GM12872 (cell line): Measurements from ENCODE around the gene MGAT1.

Experiments used
- CTCF ChIP-seq: IDR thresholded peaks from 3 replicates; pipeline ENCODE4 v1.5.1; 2011; ENCODE audit warnings: low read depth, mild to moderate bottlenecking, low read length, moderate library complexity; ENCODE audit not compliant: insufficient read depth

The MGAT1 gene

GRCh38 chr5:180818677-180819341 is 16.2 kb upstream of the MGAT1 start:
- TF ChIP-seq CTCF = no peak

DNA sequence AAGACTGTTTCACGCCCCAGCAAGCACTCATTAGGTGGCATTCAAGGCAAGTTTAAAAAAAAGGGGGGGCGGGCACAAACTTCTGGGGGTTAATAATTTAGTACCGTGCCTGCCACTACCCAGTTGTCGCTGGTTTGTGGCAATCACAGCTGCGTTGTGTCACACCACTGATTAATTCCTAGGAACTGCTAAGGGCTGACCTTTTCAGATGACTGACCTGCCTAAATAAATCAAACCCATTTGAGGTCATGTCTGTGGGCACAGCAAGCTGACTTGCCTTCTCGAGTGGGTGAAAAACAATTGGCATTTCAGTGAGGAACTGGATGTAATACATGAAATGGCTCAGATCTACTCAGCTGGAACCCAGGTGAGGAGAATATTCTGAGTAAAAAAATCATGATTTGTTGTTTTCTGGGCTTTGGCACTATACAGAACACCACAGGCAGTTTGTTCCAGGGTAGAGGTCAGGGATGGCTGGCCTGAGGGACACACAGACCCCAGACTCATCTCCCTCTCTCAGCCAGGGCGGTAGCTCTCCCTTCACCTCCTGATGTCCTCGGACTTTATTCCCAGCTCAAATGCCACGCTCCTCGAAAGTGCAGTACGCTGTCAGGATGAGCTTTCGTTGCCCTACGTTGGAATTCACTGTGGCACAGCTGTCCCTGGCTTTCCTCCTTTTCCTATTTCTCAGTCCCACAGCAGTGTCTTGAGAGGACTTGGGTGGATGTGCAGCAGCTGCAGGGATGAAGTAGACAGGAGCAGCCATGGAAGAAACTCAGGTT is 15.5 kb upstream of the MGAT1 start:
- TF ChIP-seq CTCF = no peak

GRCh38 chr5:180816608-180817534 is 14.3 kb upstream of the MGAT1 start:
- no peak for TF ChIP-seq CTCF

DNA sequence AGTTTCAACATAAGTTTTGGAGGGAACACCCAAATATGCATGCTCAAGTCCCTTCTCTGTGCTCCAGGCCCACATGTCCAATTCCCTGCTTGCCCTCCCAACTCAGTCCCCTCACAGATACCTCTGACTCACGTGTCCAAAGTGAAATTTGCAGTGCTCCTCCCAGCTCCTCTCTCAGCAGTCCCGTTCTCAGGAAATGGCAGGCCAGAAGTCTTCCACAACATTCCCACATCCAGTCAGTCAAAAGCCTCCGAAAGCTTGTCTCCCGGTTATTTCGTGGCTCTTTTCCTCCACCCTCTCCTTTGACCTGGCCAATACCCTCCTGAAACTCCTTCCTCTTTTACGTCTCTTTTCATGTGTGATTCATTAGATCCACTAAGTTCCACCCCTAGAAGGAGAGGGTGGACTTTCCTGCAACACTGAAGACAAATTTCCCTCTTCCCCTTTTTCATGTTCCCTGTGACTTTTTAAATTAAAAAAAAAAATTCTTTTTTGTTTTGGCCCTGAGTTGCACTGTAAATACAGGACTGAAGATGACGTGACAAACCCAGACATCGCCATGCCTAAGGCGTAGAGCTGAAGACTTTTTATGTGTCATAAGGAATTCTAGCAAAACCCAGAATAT is 12.8 kb upstream of the MGAT1 start:
- TF ChIP-seq CTCF = no peak

DNA sequence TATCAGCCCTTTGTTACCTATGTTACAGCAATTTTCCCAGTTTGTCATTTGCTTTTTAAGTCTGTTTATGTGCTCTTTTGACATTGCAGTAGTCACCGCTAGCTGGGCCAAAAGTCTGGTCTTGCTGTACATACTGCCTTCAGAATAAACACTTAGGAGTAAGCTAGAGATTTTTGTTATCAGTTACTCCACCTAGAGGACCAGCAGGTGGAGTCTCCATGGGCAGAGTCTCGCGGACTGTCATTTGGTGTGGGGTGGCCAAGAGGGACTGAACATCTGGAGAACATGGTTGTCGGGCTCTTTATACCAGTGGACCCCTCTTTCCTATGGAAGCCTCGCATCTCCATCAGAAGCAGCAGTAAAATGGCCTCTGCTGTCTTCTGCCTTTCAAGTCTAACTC is 10.8 kb upstream of the MGAT1 start:
- peak; percentile 37; the same call in 2 of the 3 replicates for TF ChIP-seq CTCF

DNA sequence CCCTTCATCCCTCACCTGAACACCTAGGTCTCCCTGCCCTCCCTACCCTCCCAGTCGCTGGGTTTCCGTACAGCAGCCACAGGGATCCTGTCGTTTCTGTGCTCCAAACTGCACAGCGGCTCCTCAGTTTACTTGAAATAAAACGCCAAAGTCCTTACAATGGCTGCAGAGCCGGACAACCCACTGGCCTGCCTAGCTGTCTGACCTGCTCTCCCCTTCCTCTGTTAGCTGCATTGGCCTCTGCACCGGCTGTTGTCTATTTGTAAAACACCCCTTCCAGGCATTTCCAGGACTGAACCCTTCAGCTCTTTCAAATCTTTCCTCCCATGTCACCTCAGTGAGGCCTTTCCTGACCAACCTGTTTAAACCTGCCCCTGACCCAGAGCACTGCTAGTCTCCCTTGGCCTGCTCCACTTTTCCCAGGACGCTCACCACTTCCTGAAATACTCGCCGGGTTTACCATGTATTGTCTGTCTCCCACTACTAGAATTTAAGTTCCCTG is 9.1 kb upstream of the MGAT1 start:
- TF ChIP-seq CTCF = no peak
